HL-60 (cell line): ENCODE results near the gene GSN.
A peak's percentile ranks its signal among the peaks of the same experiment; 100 is the strongest.

Experiments
- DNase-seq, 2 experiments: peaks; one replicate each; pipeline ENCODE4 v3.0.0-alpha.2; 2010 to 2020; ENCODE audit warnings: low read depth in 1 of 2, low spot score in 1 of 2
- H3K27ac ChIP-seq: fragments of 250-450 bp; sonication (Bioruptor Pico); replicated peaks from 2 replicates; pipeline ENCODE4 v1.5.1; 2020; ENCODE audit warnings: mild to moderate bottlenecking, moderate library complexity
- H3K27me3 ChIP-seq: fragments of 250-450 bp; sonication (Bioruptor Pico); 2 replicates; pipeline ENCODE4 v1.5.1; 2021; ENCODE audit warnings: mild to moderate bottlenecking, moderate library complexity; ENCODE audit not compliant: insufficient read depth, poor library complexity, severe bottlenecking
- H3K4me3 ChIP-seq: replicated peaks from 2 replicates; pipeline ENCODE4 v1.5.1; 2011; ENCODE audit warnings: mild to moderate bottlenecking, control low read depth, low read length; ENCODE audit not compliant: insufficient read depth
- CTCF ChIP-seq: IDR thresholded peaks from one replicate; pipeline ENCODE4 v1.5.1; 2011; ENCODE audit warnings: low read length, control low read depth, inconsistent platforms; ENCODE audit not compliant: insufficient read depth
- GABPA ChIP-seq: IDR thresholded peaks from 2 replicates; pipeline ENCODE4 v1.6.1; 2012; ENCODE audit warnings: low read depth
- POLR2AphosphoS5 ChIP-seq: IDR thresholded peaks from 2 replicates; pipeline ENCODE4 v1.6.1; 2012; ENCODE audit warnings: low read depth
- REST ChIP-seq: IDR thresholded peaks from 2 replicates; pipeline ENCODE4 v1.6.1; 2012; ENCODE audit warnings: low read depth; ENCODE audit not compliant: insufficient replicate concordance
- SPI1 ChIP-seq: IDR thresholded peaks from 2 replicates; pipeline ENCODE4 v1.6.1; 2012; ENCODE audit warnings: low read depth, mild to moderate bottlenecking, borderline replicate concordance

Gene GSN

GRCh38 chr9:121272401-121272948 is 4.5 kb downstream of the GSN start:
- H3K27ac ChIP-seq, result peak overlapping the region; percentile 83
- H3K4me3 ChIP-seq, result no peak overlapping the region
- no peaks in the 10 kb centered on the region for H3K27me3 ChIP-seq
- no peak for DNase-seq
- TF ChIP-seq POLR2AphosphoS5, result no peak
- no peak for TF ChIP-seq REST
- no peak for TF ChIP-seq GABPA
- TF ChIP-seq SPI1, result no peak
- no peak for TF ChIP-seq CTCF

- DNase-seq, result no peak
- Histone ChIP-seq H3K27me3 (no peaks in the 10 kb centered on the region), H3K4me3 (no peak overlapping the region), H3K27ac (peak overlapping the region; percentile 83)
- TF ChIP-seq POLR2AphosphoS5 (no peak), GABPA (no peak), SPI1 (no peak), CTCF (no peak), REST (no peak)
Observed at GRCh38 chr9:121273064-121273775, 5.3 kb downstream of the GSN start.

- TF ChIP-seq CTCF (no peak), POLR2AphosphoS5 (no peak), SPI1 (no peak), GABPA (no peak), REST (no peak)
- H3K4me3 ChIP-seq, result no peak overlapping the region
- H3K27me3 ChIP-seq, result no peaks in the 10 kb centered on the region
- no peak for DNase-seq
- no peak overlapping the region for H3K27ac ChIP-seq
Observed at GRCh38 chr9:121274851-121275250, 6.9 kb downstream of the GSN start.
